ENCODE data around the gene TSPAN18. TPM values are rescaled to one million over a fixed set of nuclear protein-coding genes. Genes with fewer than 3 reads are reported as not detected.
A peak's percentile ranks its signal among the peaks of the same experiment; 100 is the strongest.
"Not testable (repeated sequence)": the region's sequence is repeated elsewhere in the genome, so short reads cannot be mapped to it uniquely, and the experiment has no call there.

Gene TSPAN18
- total RNA-seq, 1 donor from 2014 or later = 717 TPM

DNA sequence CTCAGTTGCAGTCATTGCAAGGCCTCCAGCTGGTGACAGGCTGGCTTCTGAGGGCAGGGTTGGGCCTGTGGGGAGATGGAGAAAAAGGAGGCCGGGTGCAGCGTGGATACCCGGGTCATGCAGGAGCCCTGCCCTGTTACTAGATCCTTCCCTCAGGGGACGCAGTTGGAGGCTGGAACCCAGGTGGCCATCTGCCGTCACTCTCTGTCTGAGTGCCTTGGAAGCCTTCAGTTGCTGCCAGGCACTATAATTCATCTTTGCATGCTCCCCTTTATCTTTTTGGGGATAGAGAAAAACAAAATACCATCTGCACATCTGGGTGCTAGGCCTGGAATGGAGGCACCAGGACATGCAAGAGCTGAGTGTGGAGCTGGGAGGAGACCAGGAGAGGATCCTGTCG, 141.3 kb downstream of the TSPAN18 start:
- Mint-ChIP-seq H3K36me3 (ENCODE audit: low read depth, unreplicated experiment) (peaks cover 41% of the 10 kb centered on the region), H3K27ac (ENCODE audit: unreplicated experiment) (peak overlapping the region; percentile 78), H3K27me3 (ENCODE audit: unreplicated experiment) (peaks cover 29% of the 10 kb centered on the region), H3K9me3 (ENCODE audit: unreplicated experiment) (no peaks in the 10 kb centered on the region), H3K4me1 (ENCODE audit: unreplicated experiment) (peaks cover 37% of the 10 kb centered on the region), H3K4me3 (ENCODE audit: unreplicated experiment) (peak overlapping the region; percentile 71)
- DNase-seq (ENCODE audit: low spot score) = no peak
- TF ChIP-seq, protein P1, sequence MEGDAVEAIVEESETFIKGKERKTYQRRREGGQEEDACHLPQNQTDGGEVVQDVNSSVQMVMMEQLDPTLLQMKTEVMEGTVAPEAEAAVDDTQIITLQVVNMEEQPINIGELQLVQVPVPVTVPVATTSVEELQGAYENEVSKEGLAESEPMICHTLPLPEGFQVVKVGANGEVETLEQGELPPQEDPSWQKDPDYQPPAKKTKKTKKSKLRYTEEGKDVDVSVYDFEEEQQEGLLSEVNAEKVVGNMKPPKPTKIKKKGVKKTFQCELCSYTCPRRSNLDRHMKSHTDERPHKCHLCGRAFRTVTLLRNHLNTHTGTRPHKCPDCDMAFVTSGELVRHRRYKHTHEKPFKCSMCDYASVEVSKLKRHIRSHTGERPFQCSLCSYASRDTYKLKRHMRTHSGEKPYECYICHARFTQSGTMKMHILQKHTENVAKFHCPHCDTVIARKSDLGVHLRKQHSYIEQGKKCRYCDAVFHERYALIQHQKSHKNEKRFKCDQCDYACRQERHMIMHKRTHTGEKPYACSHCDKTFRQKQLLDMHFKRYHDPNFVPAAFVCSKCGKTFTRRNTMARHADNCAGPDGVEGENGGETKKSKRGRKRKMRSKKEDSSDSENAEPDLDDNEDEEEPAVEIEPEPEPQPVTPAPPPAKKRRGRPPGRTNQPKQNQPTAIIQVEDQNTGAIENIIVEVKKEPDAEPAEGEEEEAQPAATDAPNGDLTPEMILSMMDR (IDR thresholded peaks at IDR 0.05; ENCODE audit: unreplicated experiment) = no peak

DNA sequence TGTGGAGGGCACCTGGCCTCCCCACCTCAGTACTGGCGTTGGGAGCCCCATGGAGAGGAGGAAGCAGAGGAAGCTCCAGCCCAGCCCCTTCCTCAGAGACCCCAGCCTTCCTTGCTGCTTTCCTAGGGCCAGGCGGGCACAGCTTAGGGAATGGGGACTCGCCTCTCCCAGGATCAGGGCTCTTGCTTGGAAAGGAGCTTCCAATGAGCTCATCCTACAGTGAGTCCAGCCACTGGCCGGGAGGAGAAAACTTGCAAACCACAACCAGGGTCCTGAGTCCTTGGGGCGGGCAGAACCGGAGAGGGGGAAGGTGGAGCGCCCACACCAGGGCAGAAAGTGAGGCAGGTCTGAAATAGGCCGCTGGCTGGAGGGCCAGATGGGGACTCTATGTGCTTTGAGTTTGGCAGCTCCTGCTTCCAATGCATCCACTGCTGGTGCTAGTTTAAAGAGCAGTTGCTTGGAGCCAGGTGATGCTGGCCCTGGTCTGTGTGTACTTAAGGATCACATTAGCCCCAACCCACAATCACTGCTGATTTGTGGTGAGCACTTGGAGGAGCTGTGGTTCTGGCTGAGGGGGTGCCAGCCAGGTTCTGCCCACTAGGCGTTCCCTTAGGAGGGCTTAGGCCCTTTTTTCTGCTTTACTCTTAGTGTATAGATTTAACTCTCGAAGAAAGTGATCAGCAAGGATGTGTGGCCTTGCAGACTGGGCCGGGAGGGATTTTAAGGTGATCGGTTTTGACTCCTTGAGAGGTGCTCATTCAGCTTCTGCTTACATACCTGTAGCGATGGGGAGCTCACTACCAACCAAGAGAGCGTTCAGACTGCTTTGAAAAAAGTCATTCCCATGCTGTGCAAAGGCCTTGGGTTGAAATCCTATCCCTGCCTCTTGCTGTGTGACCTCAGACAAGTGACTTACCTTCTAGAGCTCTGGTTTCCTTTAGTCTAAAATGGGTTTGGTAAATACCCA, 142.0 kb downstream of the TSPAN18 start:
- TF ChIP-seq, protein P1 (IDR thresholded peaks at IDR 0.05; ENCODE audit: unreplicated experiment) = no peak
- peaks cover 29% of the 10 kb centered on the region for H3K27me3 Mint-ChIP-seq (ENCODE audit: unreplicated experiment)
- peak overlapping the region; percentile 57 for H3K27ac Mint-ChIP-seq (ENCODE audit: unreplicated experiment)
- peaks cover 40% of the 10 kb centered on the region for H3K36me3 Mint-ChIP-seq (ENCODE audit: low read depth, unreplicated experiment)
- no peaks in the 10 kb centered on the region for H3K9me3 Mint-ChIP-seq (ENCODE audit: unreplicated experiment)
- peaks cover 37% of the 10 kb centered on the region for H3K4me1 Mint-ChIP-seq (ENCODE audit: unreplicated experiment)
- DNase-seq (ENCODE audit: low spot score) = no peak
- H3K4me3 Mint-ChIP-seq (ENCODE audit: unreplicated experiment) = no peak overlapping the region

DNA sequence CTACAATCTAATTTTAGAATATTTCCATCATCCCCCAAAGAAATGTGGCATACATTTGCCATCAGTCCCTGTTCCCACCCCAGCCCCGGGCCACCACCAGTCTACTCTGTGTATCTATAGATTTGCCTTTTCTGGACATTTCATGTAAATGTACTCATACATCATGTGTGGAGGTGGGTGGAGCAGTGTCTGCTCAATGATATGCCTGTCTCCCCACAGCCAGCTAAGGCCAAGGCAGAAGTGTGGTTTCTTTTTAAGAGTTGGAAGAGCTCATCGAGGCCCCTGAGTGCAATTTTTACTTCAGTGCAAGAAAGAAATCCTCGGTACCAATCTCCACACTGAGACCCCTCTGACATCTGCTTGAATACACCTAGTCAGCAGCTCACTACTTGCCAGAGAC, 143.4 kb downstream of the TSPAN18 start:
- H3K4me1 Mint-ChIP-seq (ENCODE audit: unreplicated experiment) = peaks cover 38% of the 10 kb centered on the region
- H3K36me3 Mint-ChIP-seq (ENCODE audit: low read depth, unreplicated experiment) = peaks cover 36% of the 10 kb centered on the region
- peak overlapping the region; percentile 22 for H3K4me3 Mint-ChIP-seq (ENCODE audit: unreplicated experiment)
- no peaks in the 10 kb centered on the region for H3K9me3 Mint-ChIP-seq (ENCODE audit: unreplicated experiment)
- TF ChIP-seq, protein P1 (IDR thresholded peaks at IDR 0.05; ENCODE audit: unreplicated experiment) = no peak
- H3K27me3 Mint-ChIP-seq (ENCODE audit: unreplicated experiment) = peaks cover 38% of the 10 kb centered on the region
- H3K27ac Mint-ChIP-seq (ENCODE audit: unreplicated experiment) = peak overlapping the region; percentile 23
- DNase-seq (ENCODE audit: low spot score) = no peak

DNA sequence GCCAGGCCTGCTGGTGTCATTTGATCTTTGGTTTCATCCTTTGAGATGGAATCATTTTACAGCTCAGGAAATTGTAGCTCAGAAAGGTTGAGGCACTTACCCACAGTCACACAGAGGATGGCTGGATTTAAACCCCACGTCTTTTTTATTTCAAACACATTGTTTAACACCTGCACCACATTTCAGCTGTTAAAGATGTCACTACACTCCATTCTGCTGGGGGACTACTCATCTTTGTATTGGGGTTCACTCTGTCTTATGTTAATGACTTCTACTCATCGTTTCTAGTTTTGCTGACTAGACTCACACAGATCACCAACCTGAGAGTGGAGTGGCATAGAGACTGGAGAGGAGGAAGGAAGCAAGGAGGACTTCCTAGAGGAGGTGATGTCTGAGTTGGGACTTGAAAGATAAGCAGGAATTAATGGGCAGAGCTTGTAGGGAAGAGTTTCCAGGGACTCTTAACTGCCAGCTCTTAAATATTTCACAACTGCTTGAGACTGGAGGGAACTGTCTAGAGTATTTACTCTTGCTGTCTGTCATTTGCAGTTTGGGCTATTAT, 143.9 kb downstream of the TSPAN18 start:
- Mint-ChIP-seq H3K36me3 (ENCODE audit: low read depth, unreplicated experiment) (peaks cover 34% of the 10 kb centered on the region), H3K9me3 (ENCODE audit: unreplicated experiment) (no peaks in the 10 kb centered on the region), H3K4me1 (ENCODE audit: unreplicated experiment) (peaks cover 42% of the 10 kb centered on the region), H3K27ac (ENCODE audit: unreplicated experiment) (no peak overlapping the region), H3K27me3 (ENCODE audit: unreplicated experiment) (peaks cover 38% of the 10 kb centered on the region), H3K4me3 (ENCODE audit: unreplicated experiment) (peak overlapping the region; percentile 28)
- DNase-seq (ENCODE audit: low spot score) = no peak
- TF ChIP-seq, protein P1 (IDR thresholded peaks at IDR 0.05; ENCODE audit: unreplicated experiment) = no peak

DNA sequence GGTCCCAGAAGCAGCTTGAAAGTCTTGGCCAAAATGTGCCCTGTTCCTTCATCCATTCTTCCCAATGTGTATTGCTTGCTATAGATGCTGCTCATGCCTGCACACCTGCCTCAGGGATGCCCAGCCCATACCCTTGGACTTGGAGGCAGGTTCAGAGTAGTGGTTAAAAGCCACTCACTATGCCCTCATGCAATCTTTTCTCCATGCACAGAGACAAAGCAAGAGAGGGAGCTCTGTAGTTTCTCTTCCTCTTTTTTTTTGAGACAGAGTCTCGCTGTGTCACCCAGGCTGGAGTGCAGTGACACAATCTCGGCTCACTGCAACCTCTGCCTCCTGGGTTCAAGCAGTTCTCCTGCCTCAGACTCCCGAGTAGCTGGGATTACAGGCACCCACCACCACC, 144.9 kb downstream of the TSPAN18 start:
- H3K27me3 Mint-ChIP-seq (ENCODE audit: unreplicated experiment) = peaks cover 38% of the 10 kb centered on the region
- H3K27ac Mint-ChIP-seq (ENCODE audit: unreplicated experiment); H3K9me3 Mint-ChIP-seq (ENCODE audit: unreplicated experiment); H3K4me3 Mint-ChIP-seq (ENCODE audit: unreplicated experiment); DNase-seq (ENCODE audit: low spot score): not testable (repeated sequence)
- peaks cover 34% of the 10 kb centered on the region for H3K36me3 Mint-ChIP-seq (ENCODE audit: low read depth, unreplicated experiment)
- H3K4me1 Mint-ChIP-seq (ENCODE audit: unreplicated experiment) = peaks cover 50% of the 10 kb centered on the region
